HG02885 (cell line): ENCODE measurements around the gene CGB5.
"Not testable (repeated sequence)": the region's sequence is repeated elsewhere in the genome, so short reads cannot be mapped to it uniquely, and the experiment has no call there.

ENCODE experiments used
- ATAC-seq: cut with Tn5 transposase; IDR thresholded peaks from one replicate; pipeline ENCODE4 v1.9.1; 2021; ENCODE audit warnings: mild to moderate bottlenecking; ENCODE audit not compliant: unreplicated experiment, poor library complexity

CGB5 gene

GRCh38 chr19:49043548-49043947 lies at the start of gene CGB5:
CGB5 (plus strand) TSS chr19:49043848; CDS start chr19:49044210, 362 bp downstream.
- ATAC-seq, result not testable (repeated sequence)

GRCh38 chr19:48994035-48994386 lies 49.6 kb upstream of the CGB5 start:
- ATAC-seq, result no peak

- no peak for ATAC-seq
Measured at GRCh38 chr19:48997972-48998371, 45.7 kb upstream of the CGB5 start.

GRCh38 chr19:48999481-49000325 lies 43.9 kb upstream of the CGB5 start:
- ATAC-seq, result no peak

- ATAC-seq, result no peak
Measured at GRCh38 chr19:49004133-49004532, 39.5 kb upstream of the CGB5 start.

- ATAC-seq, result no peak
Measured at GRCh38 chr19:49004964-49005614, 38.6 kb upstream of the CGB5 start.

GRCh38 chr19:49006905-49007304 lies 36.7 kb upstream of the CGB5 start:
- ATAC-seq, result no peak

- no peak for ATAC-seq
Measured at GRCh38 chr19:49009828-49010227, 33.8 kb upstream of the CGB5 start.

- no peak for ATAC-seq
Measured at GRCh38 chr19:49010453-49010852, 33.2 kb upstream of the CGB5 start.

- no peak for ATAC-seq
Measured at GRCh38 chr19:49011194-49011593, 32.5 kb upstream of the CGB5 start.

- ATAC-seq, result no peak
Measured at GRCh38 chr19:49014123-49014869, 29.4 kb upstream of the CGB5 start.

- no peak for ATAC-seq
Measured at GRCh38 chr19:49014870-49015255, 28.8 kb upstream of the CGB5 start.

GRCh38 chr19:49016067-49016839 lies 27.4 kb upstream of the CGB5 start:
- ATAC-seq, result no peak

- ATAC-seq, result no peak
Measured at GRCh38 chr19:49017041-49017665, 26.5 kb upstream of the CGB5 start, which contains the start of gene LHB. LHB (minus strand) TSS chr19:49017091; CDS start chr19:49017081, 10 bp downstream.

- ATAC-seq, result no peak
Measured at GRCh38 chr19:49017666-49018351, 25.8 kb upstream of the CGB5 start.

GRCh38 chr19:49018388-49019241 lies 25.0 kb upstream of the CGB5 start:
- not testable (repeated sequence) for ATAC-seq

- no peak for ATAC-seq
Measured at GRCh38 chr19:49019242-49019932, 24.3 kb upstream of the CGB5 start.

GRCh38 chr19:49020342-49020741 lies 23.3 kb upstream of the CGB5 start:
- no peak for ATAC-seq
